HL-60 (cell line): ENCODE results near the gene COX4I1.

ENCODE experiments used
- DNase-seq, 2 experiments: peaks; one replicate each; pipeline ENCODE4 v3.0.0-alpha.2; 2010 to 2020; ENCODE audit warnings: low read depth in 1 of 2, low spot score in 1 of 2
- H3K27ac ChIP-seq: fragments of 250-450 bp; sonication (Bioruptor Pico); replicated peaks from 2 replicates; pipeline ENCODE4 v1.5.1; 2020; ENCODE audit warnings: mild to moderate bottlenecking, moderate library complexity
- H3K27me3 ChIP-seq: fragments of 250-450 bp; sonication (Bioruptor Pico); 2 replicates; pipeline ENCODE4 v1.5.1; 2021; ENCODE audit warnings: mild to moderate bottlenecking, moderate library complexity; ENCODE audit not compliant: insufficient read depth, poor library complexity, severe bottlenecking
- H3K4me3 ChIP-seq: replicated peaks from 2 replicates; pipeline ENCODE4 v1.5.1; 2011; ENCODE audit warnings: mild to moderate bottlenecking, control low read depth, low read length; ENCODE audit not compliant: insufficient read depth
- GABPA ChIP-seq: IDR thresholded peaks from 2 replicates; pipeline ENCODE4 v1.6.1; 2012; ENCODE audit warnings: low read depth
- POLR2AphosphoS5 ChIP-seq: IDR thresholded peaks from 2 replicates; pipeline ENCODE4 v1.6.1; 2012; ENCODE audit warnings: low read depth
- SPI1 ChIP-seq: IDR thresholded peaks from 2 replicates; pipeline ENCODE4 v1.6.1; 2012; ENCODE audit warnings: low read depth, mild to moderate bottlenecking, borderline replicate concordance
- TF ChIP-seq, protein P1 (sequence below): IDR thresholded peaks from 2 replicates; pipeline ENCODE4 v1.6.1; 2012; ENCODE audit warnings: low read depth; ENCODE audit not compliant: insufficient replicate concordance
- TF ChIP-seq, protein P2 (sequence below): IDR thresholded peaks from one replicate; pipeline ENCODE4 v1.5.1; 2011; ENCODE audit warnings: low read length, control low read depth, inconsistent platforms; ENCODE audit not compliant: insufficient read depth

The COX4I1 gene

DNA sequence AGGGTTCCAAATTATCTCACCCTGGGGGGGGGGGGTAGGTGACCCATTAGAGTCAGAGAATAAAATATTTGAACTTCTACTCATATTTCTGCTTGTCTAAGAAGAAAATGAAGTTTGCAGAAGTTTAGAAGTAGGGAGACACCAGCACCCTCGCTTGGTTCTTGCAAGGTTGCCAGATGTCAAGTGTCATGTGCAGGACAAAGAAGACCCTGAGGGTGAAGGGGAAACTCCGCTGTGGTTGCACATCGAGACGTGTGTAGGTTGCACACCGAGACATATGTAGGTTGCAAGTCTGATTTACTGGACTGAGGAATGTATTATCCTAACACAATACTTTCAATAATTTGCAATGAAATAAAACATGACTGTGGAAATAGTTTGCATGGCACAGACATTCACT is 57.1 kb downstream of the COX4I1 start:
- DNase-seq, result no peak
- Histone ChIP-seq H3K4me3 (no peak overlapping the region), H3K27ac (no peak overlapping the region), H3K27me3 (no peaks in the 10 kb centered on the region)
- TF ChIP-seq SPI1 (no peak), GABPA (no peak), POLR2AphosphoS5 (no peak)
- TF ChIP-seq, protein P1, sequence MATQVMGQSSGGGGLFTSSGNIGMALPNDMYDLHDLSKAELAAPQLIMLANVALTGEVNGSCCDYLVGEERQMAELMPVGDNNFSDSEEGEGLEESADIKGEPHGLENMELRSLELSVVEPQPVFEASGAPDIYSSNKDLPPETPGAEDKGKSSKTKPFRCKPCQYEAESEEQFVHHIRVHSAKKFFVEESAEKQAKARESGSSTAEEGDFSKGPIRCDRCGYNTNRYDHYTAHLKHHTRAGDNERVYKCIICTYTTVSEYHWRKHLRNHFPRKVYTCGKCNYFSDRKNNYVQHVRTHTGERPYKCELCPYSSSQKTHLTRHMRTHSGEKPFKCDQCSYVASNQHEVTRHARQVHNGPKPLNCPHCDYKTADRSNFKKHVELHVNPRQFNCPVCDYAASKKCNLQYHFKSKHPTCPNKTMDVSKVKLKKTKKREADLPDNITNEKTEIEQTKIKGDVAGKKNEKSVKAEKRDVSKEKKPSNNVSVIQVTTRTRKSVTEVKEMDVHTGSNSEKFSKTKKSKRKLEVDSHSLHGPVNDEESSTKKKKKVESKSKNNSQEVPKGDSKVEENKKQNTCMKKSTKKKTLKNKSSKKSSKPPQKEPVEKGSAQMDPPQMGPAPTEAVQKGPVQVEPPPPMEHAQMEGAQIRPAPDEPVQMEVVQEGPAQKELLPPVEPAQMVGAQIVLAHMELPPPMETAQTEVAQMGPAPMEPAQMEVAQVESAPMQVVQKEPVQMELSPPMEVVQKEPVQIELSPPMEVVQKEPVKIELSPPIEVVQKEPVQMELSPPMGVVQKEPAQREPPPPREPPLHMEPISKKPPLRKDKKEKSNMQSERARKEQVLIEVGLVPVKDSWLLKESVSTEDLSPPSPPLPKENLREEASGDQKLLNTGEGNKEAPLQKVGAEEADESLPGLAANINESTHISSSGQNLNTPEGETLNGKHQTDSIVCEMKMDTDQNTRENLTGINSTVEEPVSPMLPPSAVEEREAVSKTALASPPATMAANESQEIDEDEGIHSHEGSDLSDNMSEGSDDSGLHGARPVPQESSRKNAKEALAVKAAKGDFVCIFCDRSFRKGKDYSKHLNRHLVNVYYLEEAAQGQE, result no peak
- TF ChIP-seq, protein P2, sequence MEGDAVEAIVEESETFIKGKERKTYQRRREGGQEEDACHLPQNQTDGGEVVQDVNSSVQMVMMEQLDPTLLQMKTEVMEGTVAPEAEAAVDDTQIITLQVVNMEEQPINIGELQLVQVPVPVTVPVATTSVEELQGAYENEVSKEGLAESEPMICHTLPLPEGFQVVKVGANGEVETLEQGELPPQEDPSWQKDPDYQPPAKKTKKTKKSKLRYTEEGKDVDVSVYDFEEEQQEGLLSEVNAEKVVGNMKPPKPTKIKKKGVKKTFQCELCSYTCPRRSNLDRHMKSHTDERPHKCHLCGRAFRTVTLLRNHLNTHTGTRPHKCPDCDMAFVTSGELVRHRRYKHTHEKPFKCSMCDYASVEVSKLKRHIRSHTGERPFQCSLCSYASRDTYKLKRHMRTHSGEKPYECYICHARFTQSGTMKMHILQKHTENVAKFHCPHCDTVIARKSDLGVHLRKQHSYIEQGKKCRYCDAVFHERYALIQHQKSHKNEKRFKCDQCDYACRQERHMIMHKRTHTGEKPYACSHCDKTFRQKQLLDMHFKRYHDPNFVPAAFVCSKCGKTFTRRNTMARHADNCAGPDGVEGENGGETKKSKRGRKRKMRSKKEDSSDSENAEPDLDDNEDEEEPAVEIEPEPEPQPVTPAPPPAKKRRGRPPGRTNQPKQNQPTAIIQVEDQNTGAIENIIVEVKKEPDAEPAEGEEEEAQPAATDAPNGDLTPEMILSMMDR, result no peak
